Measurements from ENCODE around the gene ANKS1B. TPM values are rescaled to one million over a fixed set of nuclear protein-coding genes. Genes with fewer than 3 reads are reported as not detected.

Gene ANKS1B
- total RNA-seq, 1 donor from 2014 or later, result 11.3 TPM

- DNase-seq, result no peak
- H3K27me3 Mint-ChIP-seq (ENCODE audit: unreplicated experiment), result peaks cover 7% of the 10 kb centered on the region
Measured at GRCh38 chr12:99985631-99986030, 895 bp upstream of the ANKS1B start.

DNA sequence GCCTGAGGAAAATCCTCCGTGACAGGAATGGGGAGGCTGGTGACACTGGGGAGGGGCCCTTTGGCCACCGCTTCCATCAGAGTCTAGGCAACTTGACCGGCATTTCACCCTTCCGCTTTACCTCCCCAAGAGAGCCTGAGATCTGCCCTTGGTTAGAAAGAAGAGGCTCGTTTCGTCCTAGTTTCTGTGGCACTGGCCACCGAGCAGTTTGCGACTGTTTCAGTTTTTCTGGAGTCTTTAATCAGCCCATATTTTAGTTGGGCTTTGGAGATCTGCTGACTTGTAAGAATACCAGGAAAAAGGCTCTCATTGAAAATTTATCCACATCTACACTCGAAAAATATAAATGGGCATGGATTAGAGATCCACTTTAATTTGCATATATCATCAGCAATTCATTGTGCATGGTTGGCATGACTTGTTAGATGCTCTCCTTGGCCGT, 414 bp upstream of the ANKS1B start:
- H3K4me1 Mint-ChIP-seq (ENCODE audit: low read depth, unreplicated experiment), result peaks cover 11% of the 10 kb centered on the region

More at GRCh38 chr12:99985631-99986030, 895 bp upstream of the ANKS1B start:
- Mint-ChIP-seq H3K9me3 (ENCODE audit: unreplicated experiment) (peaks cover 7% of the 10 kb centered on the region), H3K27ac (ENCODE audit: unreplicated experiment) (peak overlapping the region; percentile 24), H3K4me3 (ENCODE audit: unreplicated experiment) (peak overlapping the region; percentile 95), H3K36me3 (ENCODE audit: unreplicated experiment) (no peaks in the 10 kb centered on the region), H3K4me1 (ENCODE audit: low read depth, unreplicated experiment) (peaks cover 11% of the 10 kb centered on the region)
- no peak for TF ChIP-seq CTCF (IDR thresholded peaks at IDR 0.05; ENCODE audit: partially characterized antibody, unreplicated experiment)

GRCh38 chr12:99983456-99984258, 1.1 kb downstream of the ANKS1B start:
- Mint-ChIP-seq H3K27me3 (ENCODE audit: unreplicated experiment) (peaks cover 7% of the 10 kb centered on the region), H3K9me3 (ENCODE audit: unreplicated experiment) (peaks cover 7% of the 10 kb centered on the region), H3K27ac (ENCODE audit: unreplicated experiment) (no peak overlapping the region), H3K4me3 (ENCODE audit: unreplicated experiment) (peak overlapping the region; percentile 91), H3K4me1 (ENCODE audit: low read depth, unreplicated experiment) (peaks cover 11% of the 10 kb centered on the region), H3K36me3 (ENCODE audit: unreplicated experiment) (no peaks in the 10 kb centered on the region)
- peak; percentile 28 for DNase-seq
- no peak for TF ChIP-seq CTCF (IDR thresholded peaks at IDR 0.05; ENCODE audit: partially characterized antibody, unreplicated experiment)

More for the DNA sequence above, 414 bp upstream of the ANKS1B start:
- peak overlapping the region; percentile 95 for H3K4me3 Mint-ChIP-seq (ENCODE audit: unreplicated experiment)
- peaks cover 7% of the 10 kb centered on the region for H3K9me3 Mint-ChIP-seq (ENCODE audit: unreplicated experiment)
- H3K27me3 Mint-ChIP-seq (ENCODE audit: unreplicated experiment), result peaks cover 7% of the 10 kb centered on the region
- DNase-seq, result no peak
- H3K36me3 Mint-ChIP-seq (ENCODE audit: unreplicated experiment), result no peaks in the 10 kb centered on the region
- no peak for TF ChIP-seq CTCF (IDR thresholded peaks at IDR 0.05; ENCODE audit: partially characterized antibody, unreplicated experiment)
- peak overlapping the region; percentile 59 for H3K27ac Mint-ChIP-seq (ENCODE audit: unreplicated experiment)

DNA sequence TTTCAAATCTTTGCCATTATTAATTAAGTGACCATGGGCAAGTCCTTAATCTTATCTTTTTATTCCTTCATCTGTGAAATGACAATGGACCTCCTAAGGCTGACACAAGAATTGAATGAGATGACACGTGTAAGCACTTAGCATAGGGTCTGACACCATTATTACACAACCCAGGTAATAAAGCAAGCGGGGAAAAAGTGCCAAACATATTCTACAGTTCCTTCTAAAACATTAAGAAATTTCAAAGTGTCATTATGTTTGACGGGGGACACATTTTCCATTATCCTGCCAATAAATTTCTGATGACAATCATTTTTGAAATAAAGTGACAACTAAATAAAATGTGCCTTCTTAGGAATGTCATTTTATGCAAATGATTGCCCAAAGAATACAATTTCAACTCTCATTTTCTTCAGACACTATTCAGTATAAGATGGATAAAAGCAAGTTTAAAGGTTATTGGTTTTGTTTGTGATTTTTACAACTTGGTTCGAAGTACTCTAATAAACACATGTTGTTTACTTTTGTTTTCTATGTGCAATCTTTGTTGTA, 3.0 kb downstream of the ANKS1B start:
- peaks cover 11% of the 10 kb centered on the region for H3K4me1 Mint-ChIP-seq (ENCODE audit: low read depth, unreplicated experiment)
- no peak for DNase-seq
- no peak overlapping the region for H3K27ac Mint-ChIP-seq (ENCODE audit: unreplicated experiment)
- no peak for TF ChIP-seq CTCF (IDR thresholded peaks at IDR 0.05; ENCODE audit: partially characterized antibody, unreplicated experiment)
- peaks cover 7% of the 10 kb centered on the region for H3K9me3 Mint-ChIP-seq (ENCODE audit: unreplicated experiment)
- H3K4me3 Mint-ChIP-seq (ENCODE audit: unreplicated experiment), result no peak overlapping the region
- H3K27me3 Mint-ChIP-seq (ENCODE audit: unreplicated experiment), result peaks cover 7% of the 10 kb centered on the region
- H3K36me3 Mint-ChIP-seq (ENCODE audit: unreplicated experiment), result no peaks in the 10 kb centered on the region

GRCh38 chr12:99979471-99979870, 5.3 kb downstream of the ANKS1B start:
- Mint-ChIP-seq H3K36me3 (ENCODE audit: unreplicated experiment) (no peaks in the 10 kb centered on the region), H3K27ac (ENCODE audit: unreplicated experiment) (no peak overlapping the region), H3K4me3 (ENCODE audit: unreplicated experiment) (no peak overlapping the region), H3K9me3 (ENCODE audit: unreplicated experiment) (peaks cover 5% of the 10 kb centered on the region), H3K4me1 (ENCODE audit: low read depth, unreplicated experiment) (peaks cover 2% of the 10 kb centered on the region), H3K27me3 (ENCODE audit: unreplicated experiment) (peaks cover 7% of the 10 kb centered on the region)
- DNase-seq, result no peak
- TF ChIP-seq CTCF (IDR thresholded peaks at IDR 0.05; ENCODE audit: partially characterized antibody, unreplicated experiment), result no peak

All from glutamatergic neuron (in vitro differentiated cells).